ENCODE measurements around the gene FRRS1. TPM values are rescaled to one million over a fixed set of nuclear protein-coding genes. Genes with fewer than 3 reads are reported as not detected.

The FRRS1 gene
- polyA plus RNA-seq, 1 donor from 2014 or later: not detected

DNA sequence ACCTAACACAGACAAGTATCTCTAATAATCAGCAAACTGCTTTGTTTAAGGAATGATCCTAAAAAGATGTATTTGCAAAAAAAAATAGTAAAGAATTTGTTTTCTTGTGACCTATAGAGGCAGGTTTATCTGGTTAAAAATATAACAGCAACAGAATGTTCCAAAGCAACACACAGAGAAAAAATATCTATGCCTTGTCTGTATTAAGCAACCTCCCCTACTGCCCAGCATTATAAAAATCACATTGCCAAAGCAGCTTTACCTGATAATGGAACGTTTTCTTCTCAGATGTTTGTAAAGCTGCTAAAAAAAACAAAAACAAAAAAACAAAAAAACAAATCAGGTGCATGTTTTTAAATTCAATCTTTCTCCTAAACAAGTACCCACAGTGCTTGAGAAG lies 95.9 kb downstream of the FRRS1 start:
- Histone ChIP-seq H3K79me2 (replicated peaks; ENCODE audit: insufficient read depth, low read length) (no peaks in the 10 kb centered on the region), H3K9ac (ENCODE audit: low read length) (no peak overlapping the region), H4K20me1 (ENCODE audit: insufficient read depth) (no peaks in the 10 kb centered on the region), H3K27me3 (ENCODE audit: insufficient read depth, low read depth, low read length) (no peaks in the 10 kb centered on the region), H3K9me2 (ENCODE audit: insufficient read depth, low read length) (no peaks in the 10 kb centered on the region), H2AFZ (ENCODE audit: low read depth, low read length) (no peak overlapping the region), H3K27ac (ENCODE audit: low read length) (no peak overlapping the region), H3K36me3 (ENCODE audit: insufficient read depth, low read length) (no peaks in the 10 kb centered on the region), H3K9me3 (ENCODE audit: low read length) (no peaks in the 10 kb centered on the region), H3K4me2 (ENCODE audit: low read length) (no peak overlapping the region), H3F3A (ENCODE audit: insufficient read depth, low read length, poor library complexity, severe bottlenecking) (no peaks in the 10 kb centered on the region), H3K4me3 (ENCODE audit: low read length) (no peak overlapping the region)
- TF ChIP-seq, protein P1, sequence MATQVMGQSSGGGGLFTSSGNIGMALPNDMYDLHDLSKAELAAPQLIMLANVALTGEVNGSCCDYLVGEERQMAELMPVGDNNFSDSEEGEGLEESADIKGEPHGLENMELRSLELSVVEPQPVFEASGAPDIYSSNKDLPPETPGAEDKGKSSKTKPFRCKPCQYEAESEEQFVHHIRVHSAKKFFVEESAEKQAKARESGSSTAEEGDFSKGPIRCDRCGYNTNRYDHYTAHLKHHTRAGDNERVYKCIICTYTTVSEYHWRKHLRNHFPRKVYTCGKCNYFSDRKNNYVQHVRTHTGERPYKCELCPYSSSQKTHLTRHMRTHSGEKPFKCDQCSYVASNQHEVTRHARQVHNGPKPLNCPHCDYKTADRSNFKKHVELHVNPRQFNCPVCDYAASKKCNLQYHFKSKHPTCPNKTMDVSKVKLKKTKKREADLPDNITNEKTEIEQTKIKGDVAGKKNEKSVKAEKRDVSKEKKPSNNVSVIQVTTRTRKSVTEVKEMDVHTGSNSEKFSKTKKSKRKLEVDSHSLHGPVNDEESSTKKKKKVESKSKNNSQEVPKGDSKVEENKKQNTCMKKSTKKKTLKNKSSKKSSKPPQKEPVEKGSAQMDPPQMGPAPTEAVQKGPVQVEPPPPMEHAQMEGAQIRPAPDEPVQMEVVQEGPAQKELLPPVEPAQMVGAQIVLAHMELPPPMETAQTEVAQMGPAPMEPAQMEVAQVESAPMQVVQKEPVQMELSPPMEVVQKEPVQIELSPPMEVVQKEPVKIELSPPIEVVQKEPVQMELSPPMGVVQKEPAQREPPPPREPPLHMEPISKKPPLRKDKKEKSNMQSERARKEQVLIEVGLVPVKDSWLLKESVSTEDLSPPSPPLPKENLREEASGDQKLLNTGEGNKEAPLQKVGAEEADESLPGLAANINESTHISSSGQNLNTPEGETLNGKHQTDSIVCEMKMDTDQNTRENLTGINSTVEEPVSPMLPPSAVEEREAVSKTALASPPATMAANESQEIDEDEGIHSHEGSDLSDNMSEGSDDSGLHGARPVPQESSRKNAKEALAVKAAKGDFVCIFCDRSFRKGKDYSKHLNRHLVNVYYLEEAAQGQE (IDR thresholded peaks at IDR 0.05; ENCODE audit: borderline replicate concordance): no peak
- no peak for TF ChIP-seq EZH2 (IDR thresholded peaks at IDR 0.05; ENCODE audit: borderline replicate concordance, insufficient read depth, low read length, poor library complexity, severe bottlenecking)
- no peak for TF ChIP-seq TAF1 (IDR thresholded peaks at IDR 0.05; ENCODE audit: low read depth)
- TF ChIP-seq RAD21 (conservative IDR thresholded peaks at IDR 0.05): no peak

DNA sequence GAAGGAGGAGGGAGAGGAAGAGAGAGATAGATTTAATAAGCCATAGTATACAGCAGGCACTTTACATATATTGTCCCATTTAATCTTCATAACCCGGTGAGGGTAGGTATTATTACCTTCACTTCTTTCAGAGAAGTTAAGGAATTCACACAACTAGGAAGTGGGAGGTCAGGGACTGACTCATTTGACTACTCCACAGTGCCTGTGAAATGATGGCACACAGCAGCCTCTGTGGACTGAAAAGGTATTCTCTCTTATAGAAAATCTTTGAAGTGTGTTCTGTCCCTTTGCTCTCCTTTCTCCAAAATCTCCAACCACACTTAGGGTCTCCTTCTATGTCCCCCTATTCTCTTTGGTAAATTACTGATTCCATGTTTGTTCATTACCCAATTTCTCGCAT lies 96.6 kb downstream of the FRRS1 start:
- Histone ChIP-seq H3F3A (ENCODE audit: insufficient read depth, low read length, poor library complexity, severe bottlenecking) (no peaks in the 10 kb centered on the region), H3K79me2 (replicated peaks; ENCODE audit: insufficient read depth, low read length) (no peaks in the 10 kb centered on the region), H3K9ac (ENCODE audit: low read length) (no peak overlapping the region), H3K27ac (ENCODE audit: low read length) (no peak overlapping the region), H3K36me3 (ENCODE audit: insufficient read depth, low read length) (no peaks in the 10 kb centered on the region), H4K20me1 (ENCODE audit: insufficient read depth) (no peaks in the 10 kb centered on the region), H3K9me2 (ENCODE audit: insufficient read depth, low read length) (no peaks in the 10 kb centered on the region), H3K9me3 (ENCODE audit: low read length) (no peaks in the 10 kb centered on the region), H3K4me2 (ENCODE audit: low read length) (no peak overlapping the region), H2AFZ (ENCODE audit: low read depth, low read length) (no peak overlapping the region), H3K27me3 (ENCODE audit: insufficient read depth, low read depth, low read length) (no peaks in the 10 kb centered on the region), H3K4me3 (ENCODE audit: low read length) (no peak overlapping the region)
- TF ChIP-seq POLR2AphosphoS5 (IDR thresholded peaks at IDR 0.05) (no peak), EP300 (conservative IDR thresholded peaks at IDR 0.05; ENCODE audit: poor library complexity, severe bottlenecking) (no peak), TAF1 (IDR thresholded peaks at IDR 0.05; ENCODE audit: low read depth) (no peak), MXI1 (conservative IDR thresholded peaks at IDR 0.05; ENCODE audit: poor library complexity, severe bottlenecking) (no peak), EZH2 (IDR thresholded peaks at IDR 0.05; ENCODE audit: borderline replicate concordance, insufficient read depth, low read length, poor library complexity, severe bottlenecking) (no peak), SMC3 (conservative IDR thresholded peaks at IDR 0.05; ENCODE audit: poor library complexity) (no peak)

DNA sequence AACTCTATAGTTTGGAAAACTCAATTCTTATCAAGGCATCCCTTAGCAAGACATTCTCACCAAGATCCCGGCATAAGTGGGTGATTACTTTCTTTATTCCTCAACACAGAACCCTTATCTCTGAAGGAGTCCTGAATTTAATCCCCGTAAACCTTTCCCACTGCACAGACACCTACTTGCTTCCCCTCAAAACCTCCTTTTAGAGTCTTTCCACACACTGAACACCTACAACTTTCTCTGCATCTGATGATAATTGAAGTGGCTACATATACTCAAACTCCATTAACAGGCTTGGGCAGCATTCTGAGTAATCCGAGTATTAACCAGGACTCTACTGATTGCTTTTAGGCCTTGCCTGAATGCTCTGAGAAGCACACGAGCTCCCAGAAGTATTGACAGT lies 97.1 kb downstream of the FRRS1 start:
- no peak overlapping the region for H2AFZ ChIP-seq (ENCODE audit: low read depth, low read length)
- H3K27ac ChIP-seq (ENCODE audit: low read length): no peak overlapping the region
- no peaks in the 10 kb centered on the region for H4K20me1 ChIP-seq (ENCODE audit: insufficient read depth)
- no peaks in the 10 kb centered on the region for H3K9me2 ChIP-seq (ENCODE audit: insufficient read depth, low read length)
- H3K4me3 ChIP-seq (ENCODE audit: low read length): no peak overlapping the region
- TF ChIP-seq, protein P2, sequence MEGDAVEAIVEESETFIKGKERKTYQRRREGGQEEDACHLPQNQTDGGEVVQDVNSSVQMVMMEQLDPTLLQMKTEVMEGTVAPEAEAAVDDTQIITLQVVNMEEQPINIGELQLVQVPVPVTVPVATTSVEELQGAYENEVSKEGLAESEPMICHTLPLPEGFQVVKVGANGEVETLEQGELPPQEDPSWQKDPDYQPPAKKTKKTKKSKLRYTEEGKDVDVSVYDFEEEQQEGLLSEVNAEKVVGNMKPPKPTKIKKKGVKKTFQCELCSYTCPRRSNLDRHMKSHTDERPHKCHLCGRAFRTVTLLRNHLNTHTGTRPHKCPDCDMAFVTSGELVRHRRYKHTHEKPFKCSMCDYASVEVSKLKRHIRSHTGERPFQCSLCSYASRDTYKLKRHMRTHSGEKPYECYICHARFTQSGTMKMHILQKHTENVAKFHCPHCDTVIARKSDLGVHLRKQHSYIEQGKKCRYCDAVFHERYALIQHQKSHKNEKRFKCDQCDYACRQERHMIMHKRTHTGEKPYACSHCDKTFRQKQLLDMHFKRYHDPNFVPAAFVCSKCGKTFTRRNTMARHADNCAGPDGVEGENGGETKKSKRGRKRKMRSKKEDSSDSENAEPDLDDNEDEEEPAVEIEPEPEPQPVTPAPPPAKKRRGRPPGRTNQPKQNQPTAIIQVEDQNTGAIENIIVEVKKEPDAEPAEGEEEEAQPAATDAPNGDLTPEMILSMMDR (IDR thresholded peaks at IDR 0.05; ENCODE audit: poor library complexity, severe bottlenecking): no peak
- TF ChIP-seq, protein P1 (IDR thresholded peaks at IDR 0.05; ENCODE audit: borderline replicate concordance): no peak
- TF ChIP-seq TAF1 (IDR thresholded peaks at IDR 0.05; ENCODE audit: low read depth): no peak
- no peak for TF ChIP-seq SMC3 (conservative IDR thresholded peaks at IDR 0.05; ENCODE audit: poor library complexity)
- no peak for TF ChIP-seq MXI1 (conservative IDR thresholded peaks at IDR 0.05; ENCODE audit: poor library complexity, severe bottlenecking)
- TF ChIP-seq RAD21 (conservative IDR thresholded peaks at IDR 0.05): no peak
- TF ChIP-seq POLR2AphosphoS5 (IDR thresholded peaks at IDR 0.05): no peak
- TF ChIP-seq EZH2 (IDR thresholded peaks at IDR 0.05; ENCODE audit: borderline replicate concordance, insufficient read depth, low read length, poor library complexity, severe bottlenecking): no peak
- TF ChIP-seq EP300 (conservative IDR thresholded peaks at IDR 0.05; ENCODE audit: poor library complexity, severe bottlenecking): no peak
- H3K9me3 ChIP-seq (ENCODE audit: low read length): no peaks in the 10 kb centered on the region
- H3K79me2 ChIP-seq (replicated peaks; ENCODE audit: insufficient read depth, low read length): no peaks in the 10 kb centered on the region
- H3K4me2 ChIP-seq (ENCODE audit: low read length): no peak overlapping the region
- no peaks in the 10 kb centered on the region for H3K36me3 ChIP-seq (ENCODE audit: insufficient read depth, low read length)
- no peaks in the 10 kb centered on the region for H3K27me3 ChIP-seq (ENCODE audit: insufficient read depth, low read depth, low read length)
- H3K9ac ChIP-seq (ENCODE audit: low read length): no peak overlapping the region
- no peaks in the 10 kb centered on the region for H3F3A ChIP-seq (ENCODE audit: insufficient read depth, low read length, poor library complexity, severe bottlenecking)

Data from neural cell (in vitro differentiated cells).